Coronary artery (tissue), 2 donors: Measurements from ENCODE around the gene C13orf46.
"Not testable (repeated sequence)": the region's sequence is repeated elsewhere in the genome, so short reads cannot be mapped to it uniquely, and the experiment has no call there.

Experiments used
- DNase-seq: peaks from one replicate; pipeline ENCODE4 v3.0.0-alpha.2; 2017; ENCODE audit warnings: low spot score
- H3K27ac ChIP-seq, 2 donors: fragments of 200-600 bp; sonication (generic); one replicate each; pipeline ENCODE4 v1.5.1; 2016 to 2019
- H3K4me3 ChIP-seq: fragments of 200-600 bp; sonication (generic); 2 replicates; pipeline ENCODE4 v1.5.1; 2016; ENCODE audit warnings: mild to moderate bottlenecking, moderate library complexity
- TF ChIP-seq, protein P1 (sequence below): fragments of 200-600 bp; sonication (generic); IDR thresholded peaks from one replicate; pipeline ENCODE4 v1.5.1; 2019; ENCODE audit warnings: antibody characterized with exemption

C13orf46 gene

DNA sequence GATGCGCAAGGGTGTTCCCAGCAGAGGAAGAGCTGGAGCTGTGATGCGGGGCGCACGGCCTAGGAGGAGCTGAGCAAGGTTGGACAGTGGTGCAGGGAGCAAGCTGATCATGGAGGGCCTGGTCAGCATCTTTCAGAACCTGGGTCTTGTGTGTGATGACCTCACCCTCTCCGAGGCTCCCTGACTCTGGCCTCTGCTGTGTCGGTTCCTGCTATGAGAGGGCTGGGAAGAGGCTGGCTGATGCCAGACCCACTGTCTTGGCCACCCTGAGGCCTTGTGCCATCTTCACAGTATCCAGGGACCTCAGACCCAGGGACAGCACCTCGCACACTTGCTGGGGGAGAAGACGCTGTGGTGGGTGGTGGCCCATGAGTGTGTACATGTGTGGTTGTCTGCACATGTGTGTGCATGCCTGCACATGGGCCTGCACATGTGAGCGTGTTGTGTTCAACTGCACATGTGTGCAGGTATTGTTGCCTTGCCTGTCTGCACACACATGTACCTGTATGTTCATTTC lies 16.5 kb upstream of the C13orf46 start:
- no peak overlapping the region for H3K4me3 ChIP-seq
- TF ChIP-seq, protein P1, sequence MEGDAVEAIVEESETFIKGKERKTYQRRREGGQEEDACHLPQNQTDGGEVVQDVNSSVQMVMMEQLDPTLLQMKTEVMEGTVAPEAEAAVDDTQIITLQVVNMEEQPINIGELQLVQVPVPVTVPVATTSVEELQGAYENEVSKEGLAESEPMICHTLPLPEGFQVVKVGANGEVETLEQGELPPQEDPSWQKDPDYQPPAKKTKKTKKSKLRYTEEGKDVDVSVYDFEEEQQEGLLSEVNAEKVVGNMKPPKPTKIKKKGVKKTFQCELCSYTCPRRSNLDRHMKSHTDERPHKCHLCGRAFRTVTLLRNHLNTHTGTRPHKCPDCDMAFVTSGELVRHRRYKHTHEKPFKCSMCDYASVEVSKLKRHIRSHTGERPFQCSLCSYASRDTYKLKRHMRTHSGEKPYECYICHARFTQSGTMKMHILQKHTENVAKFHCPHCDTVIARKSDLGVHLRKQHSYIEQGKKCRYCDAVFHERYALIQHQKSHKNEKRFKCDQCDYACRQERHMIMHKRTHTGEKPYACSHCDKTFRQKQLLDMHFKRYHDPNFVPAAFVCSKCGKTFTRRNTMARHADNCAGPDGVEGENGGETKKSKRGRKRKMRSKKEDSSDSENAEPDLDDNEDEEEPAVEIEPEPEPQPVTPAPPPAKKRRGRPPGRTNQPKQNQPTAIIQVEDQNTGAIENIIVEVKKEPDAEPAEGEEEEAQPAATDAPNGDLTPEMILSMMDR: no peak
- no peak for DNase-seq
- no peak overlapping the region for H3K27ac ChIP-seq

DNA sequence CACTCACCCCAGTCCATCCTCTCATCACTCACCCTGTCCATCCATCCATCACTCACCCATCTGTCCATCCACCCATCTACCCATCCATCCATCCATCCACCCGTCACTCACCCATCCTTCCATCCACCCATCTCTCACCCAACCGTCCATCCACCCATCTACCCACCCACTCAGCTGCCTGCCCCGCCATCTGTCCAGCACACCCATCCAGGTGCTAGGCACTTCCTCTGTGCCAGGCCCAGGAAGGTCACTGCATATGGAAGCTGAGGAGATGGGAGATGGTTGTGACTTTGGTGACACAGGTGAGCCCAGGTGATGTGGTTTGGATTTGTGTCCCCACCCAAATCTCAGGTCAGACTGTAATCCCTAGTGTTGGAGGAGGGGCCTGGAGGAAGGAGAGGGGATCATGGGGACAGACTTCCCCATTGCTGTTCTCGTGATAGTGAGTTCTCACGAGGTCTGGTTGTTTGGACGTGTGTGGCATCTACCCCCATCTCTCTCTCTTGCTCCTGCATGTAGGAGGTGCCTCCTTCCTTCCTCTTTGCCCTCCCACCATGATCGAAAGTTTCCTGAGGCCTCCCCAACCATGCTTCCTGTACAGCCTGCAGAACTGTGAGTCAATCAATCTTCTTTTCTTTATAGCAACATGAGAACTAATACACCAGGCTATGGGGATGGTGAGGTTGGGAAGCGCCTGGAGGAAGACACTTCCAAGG lies 15.9 kb upstream of the C13orf46 start:
- no peak for DNase-seq
- TF ChIP-seq, protein P1: no peak
- no peak overlapping the region for H3K4me3 ChIP-seq
- H3K27ac ChIP-seq: no peak overlapping the region

DNA sequence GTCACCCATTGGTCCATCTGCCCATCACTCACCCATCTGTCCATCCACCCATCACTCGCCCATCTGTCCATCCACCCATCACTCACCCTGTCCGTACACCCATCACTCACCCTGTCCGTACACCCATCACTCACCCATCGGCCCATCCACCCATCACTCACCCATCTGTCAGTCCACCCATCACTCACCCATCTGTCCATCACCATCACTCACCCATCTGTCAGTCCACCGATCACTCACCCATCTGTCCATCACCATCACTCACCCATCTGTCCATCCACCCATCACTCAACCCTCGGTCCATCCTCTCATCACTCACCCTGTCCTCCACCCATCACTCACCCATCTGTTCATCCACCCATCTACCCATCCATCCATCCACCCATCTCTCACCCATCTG lies 15.0 kb upstream of the C13orf46 start:
- not testable (repeated sequence) for H3K4me3 ChIP-seq, H3K27ac ChIP-seq, DNase-seq

DNA sequence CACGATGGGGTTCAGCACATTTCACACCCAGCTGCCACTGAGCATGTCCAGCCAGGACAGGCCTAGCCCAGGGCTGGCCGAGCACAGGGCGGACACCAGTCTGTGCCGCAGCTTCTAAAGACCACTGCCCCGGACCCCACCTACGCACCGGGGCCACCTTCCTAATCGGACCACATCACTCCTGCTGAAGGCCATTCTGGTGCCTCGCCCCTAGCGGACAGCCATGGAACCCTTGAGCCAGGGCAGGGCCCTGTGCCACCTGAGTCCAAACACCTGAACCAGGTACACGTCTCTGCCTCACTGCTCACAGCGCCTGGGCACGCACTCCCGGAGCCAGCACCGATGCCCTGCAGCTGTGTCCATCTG lies 8.4 kb upstream of the C13orf46 start:
- TF ChIP-seq, protein P1: no peak
- no peak for DNase-seq
- H3K4me3 ChIP-seq: no peak overlapping the region
- H3K27ac ChIP-seq: no peak overlapping the region

DNA sequence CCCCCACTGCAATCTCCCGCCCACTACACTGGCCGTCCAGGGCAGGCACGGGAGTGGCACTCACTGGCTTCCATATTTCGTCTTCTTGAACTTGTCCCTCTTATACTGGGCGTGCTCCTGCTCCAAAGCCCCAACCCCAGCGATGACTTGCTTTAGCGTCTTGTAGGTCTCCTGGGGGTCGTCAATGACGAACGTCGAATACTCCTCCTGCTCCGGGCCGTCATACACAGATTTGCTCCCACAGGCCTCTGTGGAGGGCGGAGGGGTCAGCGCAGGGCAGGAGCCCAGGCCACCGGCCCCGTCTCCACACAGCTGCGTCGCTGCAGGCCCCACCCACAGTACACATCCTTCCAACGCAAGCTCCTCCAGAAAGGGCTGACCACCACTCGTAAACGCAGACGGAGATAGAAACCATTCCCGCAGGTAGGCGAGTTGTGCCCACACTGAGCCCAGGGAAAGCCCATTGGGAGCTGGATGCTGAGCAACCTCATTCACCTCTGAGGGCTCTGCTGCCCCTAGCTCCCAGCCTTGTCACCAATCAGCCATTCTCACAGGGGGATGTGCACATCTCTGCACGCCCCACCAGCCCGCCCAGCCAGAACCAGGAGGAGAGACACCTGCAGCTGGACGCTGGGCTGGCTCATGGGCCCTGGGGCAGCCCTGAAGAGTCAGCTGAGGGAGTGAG lies 7.9 kb upstream of the C13orf46 start:
- no peak overlapping the region for H3K4me3 ChIP-seq

DNA sequence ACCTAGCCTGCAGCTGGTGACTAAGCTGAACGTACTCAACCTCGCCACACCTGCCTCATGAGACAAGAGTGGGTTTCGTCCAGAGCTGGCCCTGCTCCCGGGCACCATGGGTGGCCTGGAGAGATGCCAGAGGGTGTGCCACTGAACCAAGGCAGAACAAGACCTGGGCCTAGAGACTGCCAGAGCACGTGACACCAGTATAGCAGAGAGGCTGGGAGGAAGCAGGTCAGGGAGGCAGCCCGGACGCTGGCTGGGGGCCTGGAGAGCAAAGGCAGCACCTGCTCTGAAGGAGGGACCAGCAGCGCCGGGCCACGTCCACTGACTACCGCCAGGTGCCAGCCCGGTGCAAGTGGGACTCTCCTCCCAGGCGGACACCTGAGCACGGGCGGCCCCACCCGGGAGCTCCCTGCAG lies 7.3 kb upstream of the C13orf46 start:
- no peak for DNase-seq
- TF ChIP-seq, protein P1: no peak
- Histone ChIP-seq H3K27ac (no peak overlapping the region), H3K4me3 (no peak overlapping the region)

More for the DNA sequence above, 7.9 kb upstream of the C13orf46 start:
- TF ChIP-seq, protein P1: no peak
- DNase-seq: no peak
- no peak overlapping the region for H3K27ac ChIP-seq

DNA sequence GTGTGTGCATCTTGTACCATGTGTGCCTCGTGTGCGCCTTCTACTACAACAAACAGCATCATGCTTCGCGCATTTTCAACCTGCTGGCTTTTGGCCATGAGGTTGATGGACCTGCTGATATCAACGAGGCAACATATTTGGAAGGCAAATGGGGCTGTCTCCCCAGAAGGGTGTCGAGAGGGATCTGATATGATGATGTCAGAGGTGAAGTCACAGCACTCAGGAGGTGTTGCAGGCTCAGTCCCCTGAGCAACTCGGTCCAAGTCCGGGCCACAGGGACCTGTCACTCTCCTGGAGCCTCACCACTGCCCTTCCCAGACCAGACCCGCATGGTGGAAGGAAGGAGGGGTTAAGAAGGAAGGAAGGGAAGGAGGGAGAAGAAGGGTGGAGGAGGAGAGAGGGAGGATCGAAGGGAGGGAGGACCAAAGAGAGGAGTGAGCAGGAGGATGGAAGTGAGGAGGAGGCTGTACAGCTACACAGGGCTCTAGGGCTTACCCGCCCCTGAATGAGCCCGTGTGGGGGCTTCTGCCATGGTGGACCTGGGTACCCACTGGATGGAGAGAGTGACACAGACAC lies 6.7 kb upstream of the C13orf46 start:
- Histone ChIP-seq H3K27ac (no peak overlapping the region), H3K4me3 (no peak overlapping the region)
- TF ChIP-seq, protein P1: no peak
- DNase-seq: no peak
